ENCODE results near the gene CSAG3.
"Not testable (repeated sequence)": the region's sequence is repeated elsewhere in the genome, so short reads cannot be mapped to it uniquely, and the experiment has no call there.

The CSAG3 gene

GRCh38 chrX:152758918-152759317 is at the start of gene CSAG3:
Gene CSAG3, plus strand, starts transcription at chrX:152759218.
- not testable (repeated sequence) for DNase-seq

GRCh38 chrX:152713195-152713594 is 45.8 kb upstream of the CSAG3 start:
- DNase-seq = not testable (repeated sequence)

- not testable (repeated sequence) for DNase-seq
Observed at GRCh38 chrX:152713815-152714787, 44.9 kb upstream of the CSAG3 start, which contains the start of gene MAGEA2B. Gene MAGEA2B, plus strand, starts transcription at chrX:152714628. Its CDS starts 2,479 bp downstream, at chrX:152717107.

GRCh38 chrX:152725409-152725808 is 33.6 kb upstream of the CSAG3 start:
- DNase-seq = no peak

- no peak for DNase-seq
Observed at GRCh38 chrX:152733261-152733975, 25.6 kb upstream of the CSAG3 start, which contains the start of the genes CSAG1 and MAGEA12. Gene CSAG1, minus strand, starts transcription at chrX:152733721. Its CDS starts 1,261 bp downstream, at chrX:152732460. Gene MAGEA12, plus strand, starts transcription at chrX:152733757. Its CDS starts 2,405 bp downstream, at chrX:152736162.

- not testable (repeated sequence) for DNase-seq
Observed at GRCh38 chrX:152734143-152734858, 24.7 kb upstream of the CSAG3 start.

- no peak for DNase-seq
Observed at GRCh38 chrX:152735101-152735500, 23.9 kb upstream of the CSAG3 start.

- no peak for DNase-seq
Observed at GRCh38 chrX:152735860-152736511, 23.0 kb upstream of the CSAG3 start.

GRCh38 chrX:152736528-152736927 is 22.5 kb upstream of the CSAG3 start:
- DNase-seq = not testable (repeated sequence)

- DNase-seq = no peak
Observed at GRCh38 chrX:152738560-152738959, 20.5 kb upstream of the CSAG3 start.

GRCh38 chrX:152753686-152754650 is 5.0 kb upstream of the CSAG3 start, which contains the start of gene MAGEA2:
Gene MAGEA2, minus strand, starts transcription at chrX:152753842. Its CDS starts 2,479 bp downstream, at chrX:152751363.
- DNase-seq = not testable (repeated sequence)

GRCh38 chrX:152754871-152755270 is 4.1 kb upstream of the CSAG3 start:
- not testable (repeated sequence) for DNase-seq

- DNase-seq = not testable (repeated sequence)
Observed at GRCh38 chrX:152759544-152759943, 526 bp downstream of the CSAG3 start.

- DNase-seq = not testable (repeated sequence)
Observed at GRCh38 chrX:152761582-152761981, 2.6 kb downstream of the CSAG3 start.

GRCh38 chrX:152766562-152766961 is 7.5 kb downstream of the CSAG3 start:
- not testable (repeated sequence) for DNase-seq

GRCh38 chrX:152769549-152770289 is 10.7 kb downstream of the CSAG3 start, which contains the start of gene MAGEA6:
Gene MAGEA6, minus strand, starts transcription at chrX:152769689. Its CDS starts 2,039 bp downstream, at chrX:152767650.
- DNase-seq = not testable (repeated sequence)

- not testable (repeated sequence) for DNase-seq
Observed at GRCh38 chrX:152787062-152787461, 28.0 kb downstream of the CSAG3 start.

- no peak for DNase-seq
Observed at GRCh38 chrX:152798945-152799344, 39.9 kb downstream of the CSAG3 start.

GRCh38 chrX:152806035-152806434 is 47.0 kb downstream of the CSAG3 start:
- no peak for DNase-seq

Data from activated naive CD4-positive, alpha-beta T cell treated with Interleukin-2 at 50 U/mL for 16 hours (primary cell).